GM12878 (cell line): Measurements from ENCODE around the gene CDK5RAP3. TPM values are rescaled to one million over a fixed set of nuclear protein-coding genes. Genes with fewer than 3 reads are reported as not detected.

Experiments used
- ATF3 ChIP-seq: IDR thresholded peaks from 2 replicates; pipeline ENCODE4 v1.6.1; 2011; ENCODE audit warnings: low read depth, mild to moderate bottlenecking, low read length, moderate library complexity, borderline replicate concordance; ENCODE audit errors: extremely low read depth
- BCL11A ChIP-seq: IDR thresholded peaks from 2 replicates; pipeline ENCODE4 v1.6.1; 2011; ENCODE audit warnings: low read depth, low read length
- CBX5 ChIP-seq: sonication (generic); IDR thresholded peaks from 2 replicates; pipeline ENCODE4 v1.6.1; 2016; ENCODE audit warnings: low read depth, moderate library complexity, mild to moderate bottlenecking, inconsistent platforms
- EED ChIP-seq: sonication (generic); IDR thresholded peaks from 2 replicates; pipeline ENCODE4 v1.6.1; 2016; ENCODE audit warnings: antibody characterized with exemption, low read depth
- EP300 ChIP-seq, 2 experiments: fragments of 150-350 bp in 1 of 2; IDR thresholded peaks; 2 replicates each; pipeline ENCODE4 v1.6.1; 2011 to 2012; ENCODE audit warnings: low read depth in 2 of 2, low read length in 2 of 2, borderline replicate concordance in 1 of 2, improper control_type of control experiment in 1 of 2, inconsistent platforms in 1 of 2; ENCODE audit not compliant: control insufficient read depth in 1 of 2
- FOS ChIP-seq: IDR thresholded peaks from 3 replicates; pipeline ENCODE4 v1.6.1; 2011; ENCODE audit warnings: borderline replicate concordance; ENCODE audit not compliant: insufficient read length; ENCODE audit errors: extremely low read depth
- FOXK2 ChIP-seq: fragments of 450-650 bp; IDR thresholded peaks from 2 replicates; pipeline ENCODE4 v1.6.1; 2017; ENCODE audit warnings: mild to moderate bottlenecking, moderate library complexity
- HDAC6 ChIP-seq: fragments of 200-600 bp; sonication (generic); IDR thresholded peaks from one replicate; pipeline ENCODE4 v1.8.0; 2017; ENCODE audit warnings: antibody characterized with exemption; ENCODE audit not compliant: unreplicated experiment
- HDGF ChIP-seq: fragments of 450-650 bp; IDR thresholded peaks from 2 replicates; pipeline ENCODE4 v1.6.1; 2016; ENCODE audit warnings: antibody characterized with exemption
- KLF5 ChIP-seq: fragments of 450-650 bp; IDR thresholded peaks from 2 replicates; pipeline ENCODE4 v1.6.1; 2014; ENCODE audit warnings: mild to moderate bottlenecking; ENCODE audit not compliant: partially characterized antibody
- NFIC ChIP-seq: IDR thresholded peaks from 2 replicates; pipeline ENCODE4 v1.6.1; 2012; ENCODE audit warnings: low read depth, mild to moderate bottlenecking, inconsistent platforms, low read length, moderate library complexity
- RELB ChIP-seq: fragments of 450-650 bp; IDR thresholded peaks from 2 replicates; pipeline ENCODE4 v1.6.1; 2017; ENCODE audit warnings: low read depth, mild to moderate bottlenecking, moderate library complexity
- SMC3 ChIP-seq: IDR thresholded peaks from 2 replicates; pipeline ENCODE4 v1.6.1; 2011; ENCODE audit warnings: low read length, improper control_type of control experiment, borderline replicate concordance
- USF1 ChIP-seq: IDR thresholded peaks from 2 replicates; pipeline ENCODE4 v1.6.1; 2011; ENCODE audit warnings: borderline replicate concordance, low read depth, mild to moderate bottlenecking, moderate library complexity, mixed read lengths, low read length; ENCODE audit not compliant: insufficient read depth; ENCODE audit errors: extremely low read length
- YY1 ChIP-seq: IDR thresholded peaks from 2 replicates; pipeline ENCODE4 v1.6.1; 2011; ENCODE audit warnings: low read depth, mild to moderate bottlenecking, low read length
- polyA plus RNA-seq, 11 experiments: library from polyadenylated mRNA; depleted of rRNA in 4 of 11; unstranded in 6 of 11; stranded (reverse) in 5 of 11; fragments of >200 nt; fragmentation: Nextera tagmentation in 4 of 11; fragmentation: Illumina TruSeq in 1 of 11; extraction: Ambion mirVana in 4 of 11; extraction: Trizol in 1 of 11; gene quantifications; 1 replicate in 1 of 11; 2 replicates in 10 of 11; pipeline versions ENCODE4 v1.2.1 to v1.2.3, GENCODE V29; 2011 to 2016; ENCODE audit warnings: inconsistent platforms in 2 of 11, missing spikeins in 2 of 11, low read depth in 1 of 11
- total RNA-seq, 4 experiments: library from RNA; depleted of rRNA in 3 of 4; stranded (reverse); fragments of >200 nt in 3 of 4; fragmentation: Illumina TruSeq in 1 of 4; extraction: Trizol in 1 of 4; gene quantifications; 2 replicates each; pipeline versions ENCODE4 v1.2.1 to v1.2.3, GENCODE V29; 2013 to 2021
- TF ChIP-seq, protein P1 (sequence below): fragments of 450-650 bp; formaldehyde crosslinking; IDR thresholded peaks from 2 replicates; pipeline ENCODE4 v1.5.0; 2022; ENCODE audit warnings: mild to moderate bottlenecking, missing genetic modification characterization
- TF ChIP-seq, protein P2 (sequence below): IDR thresholded peaks from 2 replicates; pipeline ENCODE4 v1.6.1; 2012; ENCODE audit warnings: low read depth, low read length, improper control_type of control experiment
- TF ChIP-seq, protein P3 (sequence below): IDR thresholded peaks from 2 replicates; pipeline ENCODE4 v1.6.1; 2012; ENCODE audit warnings: low read length, inconsistent platforms
- TF ChIP-seq, protein P4 (sequence below): fragments of 450-650 bp; IDR thresholded peaks from 2 replicates; pipeline ENCODE4 v1.6.1; 2017; ENCODE audit warnings: mild to moderate bottlenecking, low read depth, inconsistent platforms; ENCODE audit not compliant: poor library complexity, severe bottlenecking

Gene CDK5RAP3
- total and polyA plus RNA-seq, 10 of the 15 experiments (the other 5 are each of a cell fraction or from before 2014, with no cell fraction given) = 69.4 to 237 (median 160) TPM

DNA sequence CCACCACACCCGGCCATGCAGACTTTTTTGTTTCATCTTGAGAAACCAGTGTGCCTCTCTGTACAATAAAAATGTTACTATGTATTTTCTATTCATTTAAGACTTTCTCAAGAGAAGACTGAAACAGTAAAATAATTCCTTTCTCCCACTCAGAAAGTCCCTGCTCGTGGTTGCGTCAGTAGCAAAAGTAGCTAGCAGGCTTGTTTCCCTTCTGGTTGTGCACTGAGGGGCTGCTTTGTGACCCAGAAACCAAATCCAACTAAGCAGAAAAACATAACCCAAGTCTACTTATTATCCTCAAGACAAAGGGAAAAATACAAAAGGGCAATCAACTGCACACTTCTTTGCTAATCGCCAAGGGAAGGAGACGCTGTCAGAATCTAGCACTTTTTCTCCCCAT is 33.0 kb upstream of the CDK5RAP3 start (continued):
- TF ChIP-seq ATF3 (no peak), EED (peak; percentile 38; the same call in 1 of the 2 replicates), HDGF (no peak), FOXK2 (no peak), USF1 (no peak), KLF5 (no peak), SMC3 (no peak), EP300 (IDR thresholded peaks at IDR 0.05; ENCODE audit: borderline replicate concordance in 1 of 2, control insufficient read depth in 1 of 2, low read depth in 2 of 2, low read length in 2 of 2) (no peak), HDAC6 (no peak), CBX5 (0 out of 2 replicates have a peak, but pooled peaks have one; percentile 31), NFIC (0 out of 2 replicates have a peak, but pooled peaks have one; percentile 23), FOS (no peak), YY1 (no peak), BCL11A (no peak), RELB (peak; percentile 82)
- TF ChIP-seq, protein P1, sequence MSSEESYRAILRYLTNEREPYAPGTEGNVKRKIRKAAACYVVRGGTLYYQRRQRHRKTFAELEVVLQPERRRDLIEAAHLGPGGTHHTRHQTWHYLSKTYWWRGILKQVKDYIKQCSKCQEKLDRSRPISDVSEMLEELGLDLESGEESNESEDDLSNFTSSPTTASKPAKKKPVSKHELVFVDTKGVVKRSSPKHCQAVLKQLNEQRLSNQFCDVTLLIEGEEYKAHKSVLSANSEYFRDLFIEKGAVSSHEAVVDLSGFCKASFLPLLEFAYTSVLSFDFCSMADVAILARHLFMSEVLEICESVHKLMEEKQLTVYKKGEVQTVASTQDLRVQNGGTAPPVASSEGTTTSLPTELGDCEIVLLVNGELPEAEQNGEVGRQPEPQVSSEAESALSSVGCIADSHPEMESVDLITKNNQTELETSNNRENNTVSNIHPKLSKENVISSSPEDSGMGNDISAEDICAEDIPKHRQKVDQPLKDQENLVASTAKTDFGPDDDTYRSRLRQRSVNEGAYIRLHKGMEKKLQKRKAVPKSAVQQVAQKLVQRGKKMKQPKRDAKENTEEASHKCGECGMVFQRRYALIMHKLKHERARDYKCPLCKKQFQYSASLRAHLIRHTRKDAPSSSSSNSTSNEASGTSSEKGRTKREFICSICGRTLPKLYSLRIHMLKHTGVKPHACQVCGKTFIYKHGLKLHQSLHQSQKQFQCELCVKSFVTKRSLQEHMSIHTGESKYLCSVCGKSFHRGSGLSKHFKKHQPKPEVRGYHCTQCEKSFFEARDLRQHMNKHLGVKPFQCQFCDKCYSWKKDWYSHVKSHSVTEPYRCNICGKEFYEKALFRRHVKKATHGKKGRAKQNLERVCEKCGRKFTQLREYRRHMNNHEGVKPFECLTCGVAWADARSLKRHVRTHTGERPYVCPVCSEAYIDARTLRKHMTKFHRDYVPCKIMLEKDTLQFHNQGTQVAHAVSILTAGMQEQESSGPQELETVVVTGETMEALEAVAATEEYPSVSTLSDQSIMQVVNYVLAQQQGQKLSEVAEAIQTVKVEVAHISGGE (CRISPR knock-in tag) = no peak
- TF ChIP-seq, protein P2, sequence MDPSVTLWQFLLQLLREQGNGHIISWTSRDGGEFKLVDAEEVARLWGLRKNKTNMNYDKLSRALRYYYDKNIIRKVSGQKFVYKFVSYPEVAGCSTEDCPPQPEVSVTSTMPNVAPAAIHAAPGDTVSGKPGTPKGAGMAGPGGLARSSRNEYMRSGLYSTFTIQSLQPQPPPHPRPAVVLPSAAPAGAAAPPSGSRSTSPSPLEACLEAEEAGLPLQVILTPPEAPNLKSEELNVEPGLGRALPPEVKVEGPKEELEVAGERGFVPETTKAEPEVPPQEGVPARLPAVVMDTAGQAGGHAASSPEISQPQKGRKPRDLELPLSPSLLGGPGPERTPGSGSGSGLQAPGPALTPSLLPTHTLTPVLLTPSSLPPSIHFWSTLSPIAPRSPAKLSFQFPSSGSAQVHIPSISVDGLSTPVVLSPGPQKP = no peak
- TF ChIP-seq, protein P3, sequence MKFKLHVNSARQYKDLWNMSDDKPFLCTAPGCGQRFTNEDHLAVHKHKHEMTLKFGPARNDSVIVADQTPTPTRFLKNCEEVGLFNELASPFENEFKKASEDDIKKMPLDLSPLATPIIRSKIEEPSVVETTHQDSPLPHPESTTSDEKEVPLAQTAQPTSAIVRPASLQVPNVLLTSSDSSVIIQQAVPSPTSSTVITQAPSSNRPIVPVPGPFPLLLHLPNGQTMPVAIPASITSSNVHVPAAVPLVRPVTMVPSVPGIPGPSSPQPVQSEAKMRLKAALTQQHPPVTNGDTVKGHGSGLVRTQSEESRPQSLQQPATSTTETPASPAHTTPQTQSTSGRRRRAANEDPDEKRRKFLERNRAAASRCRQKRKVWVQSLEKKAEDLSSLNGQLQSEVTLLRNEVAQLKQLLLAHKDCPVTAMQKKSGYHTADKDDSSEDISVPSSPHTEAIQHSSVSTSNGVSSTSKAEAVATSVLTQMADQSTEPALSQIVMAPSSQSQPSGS = 0 out of 2 replicates have a peak, but pooled peaks have one; percentile 27
- TF ChIP-seq, protein P4, sequence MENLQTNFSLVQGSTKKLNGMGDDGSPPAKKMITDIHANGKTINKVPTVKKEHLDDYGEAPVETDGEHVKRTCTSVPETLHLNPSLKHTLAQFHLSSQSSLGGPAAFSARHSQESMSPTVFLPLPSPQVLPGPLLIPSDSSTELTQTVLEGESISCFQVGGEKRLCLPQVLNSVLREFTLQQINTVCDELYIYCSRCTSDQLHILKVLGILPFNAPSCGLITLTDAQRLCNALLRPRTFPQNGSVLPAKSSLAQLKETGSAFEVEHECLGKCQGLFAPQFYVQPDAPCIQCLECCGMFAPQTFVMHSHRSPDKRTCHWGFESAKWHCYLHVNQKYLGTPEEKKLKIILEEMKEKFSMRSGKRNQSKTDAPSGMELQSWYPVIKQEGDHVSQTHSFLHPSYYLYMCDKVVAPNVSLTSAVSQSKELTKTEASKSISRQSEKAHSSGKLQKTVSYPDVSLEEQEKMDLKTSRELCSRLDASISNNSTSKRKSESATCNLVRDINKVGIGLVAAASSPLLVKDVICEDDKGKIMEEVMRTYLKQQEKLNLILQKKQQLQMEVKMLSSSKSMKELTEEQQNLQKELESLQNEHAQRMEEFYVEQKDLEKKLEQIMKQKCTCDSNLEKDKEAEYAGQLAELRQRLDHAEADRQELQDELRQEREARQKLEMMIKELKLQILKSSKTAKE = peak; percentile 27
